CD14-positive monocyte (primary cell): ENCODE results near the gene TGM2. TPM values are rescaled to one million over a fixed set of nuclear protein-coding genes. Genes with fewer than 3 reads are reported as not detected.
A peak's percentile ranks its signal among the peaks of the same experiment; 100 is the strongest.
"Not testable (repeated sequence)": the region's sequence is repeated elsewhere in the genome, so short reads cannot be mapped to it uniquely, and the experiment has no call there.

ENCODE experiments used
- DNase-seq, 3 donors: peaks; one replicate each; pipeline ENCODE4 v3.0.0-alpha.2; 2011 to 2022
- H2AFZ ChIP-seq: 2 replicates; pipeline ENCODE4 v1.6.0; 2012; ENCODE audit warnings: mild to moderate bottlenecking, low read depth, low read length, inconsistent platforms; ENCODE audit not compliant: insufficient read depth, poor library complexity, severe bottlenecking
- H3K27ac ChIP-seq, 2 donors: 1 replicate in 1 of 2; 2 replicates in 1 of 2; pipeline ENCODE4 v1.5.1; 2012 to 2013; ENCODE audit warnings: low read length in 2 of 2, control low read depth in 1 of 2, inconsistent platforms in 1 of 2, low read depth in 1 of 2, mild to moderate bottlenecking in 1 of 2
- H3K27me3 ChIP-seq, 2 donors: one replicate each; pipeline versions ENCODE4 v1.6.0 to v1.6.1; 2011 to 2013; ENCODE audit warnings: low read length in 2 of 2; ENCODE audit not compliant: control insufficient read depth in 2 of 2, insufficient read depth in 2 of 2
- H3K36me3 ChIP-seq, 2 donors: replicated peaks in 1 of 2; 1 replicate in 1 of 2; 2 replicates in 1 of 2; pipeline versions ENCODE4 v1.5.1 to v1.6.1; 2012 to 2013; ENCODE audit warnings: low read length in 2 of 2, control low read depth in 1 of 2, inconsistent platforms in 1 of 2, mild to moderate bottlenecking in 1 of 2; ENCODE audit not compliant: insufficient read depth in 2 of 2, control insufficient read depth in 1 of 2
- H3K4me1 ChIP-seq, 2 donors: 1 replicate in 1 of 2; 2 replicates in 1 of 2; pipeline versions ENCODE4 v1.5.1 to v1.6.1; 2012 to 2013; ENCODE audit warnings: low read length in 2 of 2, control low read depth in 1 of 2, inconsistent platforms in 1 of 2, mild to moderate bottlenecking in 1 of 2, moderate library complexity in 1 of 2; ENCODE audit not compliant: insufficient read depth in 2 of 2, control insufficient read depth in 1 of 2
- H3K4me2 ChIP-seq: replicated peaks from 2 replicates; pipeline ENCODE3; 2012; ENCODE audit warnings: low read length, moderate library complexity, mild to moderate bottlenecking; ENCODE audit not compliant: poor library complexity, severe bottlenecking; ENCODE audit errors: extremely low read depth
- H3K4me3 ChIP-seq, 3 experiments: fragments of 200-600 bp in 1 of 3; sonication (generic) in 1 of 3; replicated peaks in 1 of 3; 1 replicate in 2 of 3; 2 replicates in 1 of 3; pipeline ENCODE4 v1.5.1; 2011 to 2013; ENCODE audit warnings: low read length in 3 of 3, mild to moderate bottlenecking in 3 of 3, control low read depth in 2 of 3, low read depth in 2 of 3, inconsistent platforms in 1 of 3, moderate library complexity in 1 of 3
- H3K79me2 ChIP-seq: 2 replicates; pipeline ENCODE4 v1.6.0; 2012; ENCODE audit warnings: mild to moderate bottlenecking, control low read depth, inconsistent platforms, low read length, moderate library complexity; ENCODE audit not compliant: insufficient read depth
- H3K9ac ChIP-seq: 2 replicates; pipeline ENCODE4 v1.6.0; 2017; ENCODE audit warnings: low read length, mild to moderate bottlenecking; ENCODE audit not compliant: insufficient read depth, poor library complexity, severe bottlenecking
- H3K9me3 ChIP-seq, 2 donors: replicated peaks in 1 of 2; 1 replicate in 1 of 2; 2 replicates in 1 of 2; pipeline versions ENCODE4 v1.5.1 to v1.6.1; 2012 to 2013; ENCODE audit warnings: low read length in 2 of 2, control low read depth in 1 of 2; ENCODE audit not compliant: control insufficient read depth in 1 of 2, insufficient read depth in 1 of 2
- H4K20me1 ChIP-seq: 2 replicates; pipeline ENCODE4 v1.6.0; 2012; ENCODE audit warnings: mild to moderate bottlenecking, low read length, control low read depth, moderate library complexity; ENCODE audit not compliant: insufficient read depth
- H3K27ac Mint-ChIP-seq, 7 donors: one replicate each; pipeline ENCODE4 v1.8.0; 2020; ENCODE audit warnings: mild to moderate bottlenecking in 7 of 7, mixed read lengths in 7 of 7, moderate library complexity in 6 of 7, inconsistent platforms in 2 of 7
- H3K27me3 Mint-ChIP-seq, 3 donors: one replicate each; pipeline ENCODE4 v1.8.0; 2021 to 2022; ENCODE audit warnings: low read depth in 3 of 3, mild to moderate bottlenecking in 3 of 3, mixed read lengths in 3 of 3, moderate library complexity in 3 of 3, inconsistent platforms in 1 of 3
- H3K36me3 Mint-ChIP-seq, 2 donors: one replicate each; pipeline ENCODE4 v1.8.0; 2020; ENCODE audit warnings: mixed read lengths in 2 of 2, inconsistent platforms in 1 of 2, mild to moderate bottlenecking in 1 of 2
- H3K4me1 Mint-ChIP-seq: one replicate; pipeline ENCODE4 v1.8.0; 2020; ENCODE audit warnings: mild to moderate bottlenecking, mixed read lengths
- H3K4me3 Mint-ChIP-seq, 2 donors: one replicate each; pipeline ENCODE4 v1.8.0; 2020; ENCODE audit warnings: mild to moderate bottlenecking in 2 of 2, mixed read lengths in 2 of 2, moderate library complexity in 1 of 2
- H3K9me3 Mint-ChIP-seq, 7 donors: one replicate each; pipeline ENCODE4 v1.8.0; 2020 to 2022; ENCODE audit warnings: mixed read lengths in 7 of 7, mild to moderate bottlenecking in 6 of 7, moderate library complexity in 6 of 7, inconsistent platforms in 2 of 7
- WGBS: methylation state at CpG from one replicate; pipeline ENCODE4 v1.1.5; 2013; ENCODE audit warnings: missing lambda C conversion rate; ENCODE audit not compliant: insufficient coverage; 5-methylcytosine and 5-hydroxymethylcytosine counted together
- intact Hi-C, 2 donors: fragments of 100-400 bp; cut with micrococcal nuclease; formaldehyde crosslinking; loops; one replicate each; pipeline versions ENCODE4 v1.15.0 to v1.15.1; 2023
- polyA plus RNA-seq, 3 donors: library from polyadenylated mRNA; depleted of rRNA in 1 of 3; unstranded in 2 of 3; stranded (reverse) in 1 of 3; fragments of 300-500 nt in 2 of 3; fragments of >200 nt in 1 of 3; fragmentation: Illumina TruSeq in 2 of 3; gene quantifications; 1 replicate in 2 of 3; 2 replicates in 1 of 3; pipeline ENCODE4 v1.2.3, GENCODE V29; 2012 to 2021
- TF ChIP-seq, protein P1 (sequence below): fragments of 200-600 bp; IDR thresholded peaks from one replicate; pipeline ENCODE4 v1.8.0; 2022; ENCODE audit warnings: antibody characterized with exemption, mild to moderate bottlenecking

TGM2 gene
- polyA plus RNA-seq, 3 donors, result 0.47 to 1.7 (median 1.6) TPM

DNA sequence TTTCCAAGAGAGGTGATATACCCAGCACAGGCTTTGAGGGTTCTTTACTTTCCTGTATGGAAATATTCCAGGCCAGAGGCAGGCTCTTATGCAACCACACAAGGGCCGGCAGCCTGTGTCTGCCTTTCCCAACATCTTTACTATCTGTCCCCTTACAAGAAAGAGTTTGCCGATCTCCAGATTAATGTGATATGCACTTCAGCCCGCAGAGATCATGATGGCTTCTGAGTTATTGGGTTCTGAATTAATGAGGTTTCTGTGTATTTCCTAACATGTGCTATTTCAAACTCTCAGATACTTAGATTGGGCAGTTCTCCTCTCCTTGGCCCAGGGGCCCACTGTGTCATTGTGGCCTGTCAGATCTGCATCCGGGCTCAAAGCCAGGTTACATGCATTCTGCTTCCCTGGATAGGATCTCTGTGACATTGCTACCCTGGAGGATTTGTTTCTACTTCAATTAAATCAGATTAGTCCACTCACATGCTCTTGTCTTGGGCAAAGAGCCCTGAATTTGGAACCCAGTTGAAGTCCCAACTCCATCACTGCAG lies 56.6 kb downstream of the TGM2 start:
- Histone ChIP-seq H2AFZ (no peak overlapping the region), H3K27ac (no peak overlapping the region), H3K79me2 (no peaks in the 10 kb centered on the region), H3K4me3 (no peak overlapping the region), H3K9me3 (no peaks in the 10 kb centered on the region), H3K4me2 (no peak overlapping the region), H3K9ac (no peak overlapping the region), H3K4me1 (peaks cover 2 to 8% of the 10 kb centered on the region in 2 donors), H4K20me1 (no peaks in the 10 kb centered on the region), H3K36me3 (no peaks in the 10 kb centered on the region), H3K27me3 (no peaks in the 10 kb centered on the region)
- TF ChIP-seq, protein P1, sequence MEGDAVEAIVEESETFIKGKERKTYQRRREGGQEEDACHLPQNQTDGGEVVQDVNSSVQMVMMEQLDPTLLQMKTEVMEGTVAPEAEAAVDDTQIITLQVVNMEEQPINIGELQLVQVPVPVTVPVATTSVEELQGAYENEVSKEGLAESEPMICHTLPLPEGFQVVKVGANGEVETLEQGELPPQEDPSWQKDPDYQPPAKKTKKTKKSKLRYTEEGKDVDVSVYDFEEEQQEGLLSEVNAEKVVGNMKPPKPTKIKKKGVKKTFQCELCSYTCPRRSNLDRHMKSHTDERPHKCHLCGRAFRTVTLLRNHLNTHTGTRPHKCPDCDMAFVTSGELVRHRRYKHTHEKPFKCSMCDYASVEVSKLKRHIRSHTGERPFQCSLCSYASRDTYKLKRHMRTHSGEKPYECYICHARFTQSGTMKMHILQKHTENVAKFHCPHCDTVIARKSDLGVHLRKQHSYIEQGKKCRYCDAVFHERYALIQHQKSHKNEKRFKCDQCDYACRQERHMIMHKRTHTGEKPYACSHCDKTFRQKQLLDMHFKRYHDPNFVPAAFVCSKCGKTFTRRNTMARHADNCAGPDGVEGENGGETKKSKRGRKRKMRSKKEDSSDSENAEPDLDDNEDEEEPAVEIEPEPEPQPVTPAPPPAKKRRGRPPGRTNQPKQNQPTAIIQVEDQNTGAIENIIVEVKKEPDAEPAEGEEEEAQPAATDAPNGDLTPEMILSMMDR, result no peak
- Mint-ChIP-seq H3K36me3 (peaks cover 0 to 1% of the 10 kb centered on the region in 2 donors), H3K27ac (peak overlapping the region in 2 of 7 donors; percentile 3 to 42), H3K4me3 (no peak overlapping the region), H3K4me1 (peaks cover 27% of the 10 kb centered on the region), H3K27me3 (peaks cover 0 to 4% (median 3%) of the 10 kb centered on the region in 3 donors), H3K9me3 (peaks cover 0 to 1% (median 0%) of the 10 kb centered on the region in 7 donors)
- DNase-seq, result no peak
- 80% methylated on average over 1 of the region's 4 CpGs for WGBS
- intact Hi-C loops, result no loop called here

DNA sequence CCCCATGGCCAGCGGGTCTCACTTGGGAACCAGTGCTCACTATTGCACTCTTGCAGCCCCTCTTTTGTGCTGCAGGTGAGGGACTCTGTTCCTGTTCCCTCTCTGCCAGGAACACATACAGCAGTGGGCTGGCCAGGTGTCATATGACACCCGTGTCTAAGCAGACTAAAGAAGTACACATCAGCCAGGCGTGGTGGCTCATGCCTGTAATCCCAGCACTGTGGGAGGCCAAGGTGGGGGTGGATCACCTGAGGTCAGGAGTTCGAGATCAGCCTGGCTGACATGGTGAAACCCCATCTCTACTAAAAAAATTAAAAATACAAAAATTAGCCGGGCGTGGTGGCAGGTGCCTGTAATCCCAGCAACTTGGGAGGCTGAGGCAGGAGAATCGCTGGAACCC lies 57.2 kb downstream of the TGM2 start:
- H3K9ac ChIP-seq, H2AFZ ChIP-seq, H3K4me3 Mint-ChIP-seq, intact Hi-C loops, H3K4me1 ChIP-seq, H3K27me3 Mint-ChIP-seq, H3K27ac ChIP-seq, H4K20me1 ChIP-seq, H3K9me3 ChIP-seq, H3K27ac Mint-ChIP-seq, H3K36me3 ChIP-seq, H3K79me2 ChIP-seq, H3K4me3 ChIP-seq, H3K36me3 Mint-ChIP-seq, H3K9me3 Mint-ChIP-seq, H3K27me3 ChIP-seq, H3K4me2 ChIP-seq, DNase-seq: not testable (repeated sequence)
- 88% methylated on average over 3 of the region's 7 CpGs for WGBS
- H3K4me1 Mint-ChIP-seq, result peaks cover 23% of the 10 kb centered on the region

DNA sequence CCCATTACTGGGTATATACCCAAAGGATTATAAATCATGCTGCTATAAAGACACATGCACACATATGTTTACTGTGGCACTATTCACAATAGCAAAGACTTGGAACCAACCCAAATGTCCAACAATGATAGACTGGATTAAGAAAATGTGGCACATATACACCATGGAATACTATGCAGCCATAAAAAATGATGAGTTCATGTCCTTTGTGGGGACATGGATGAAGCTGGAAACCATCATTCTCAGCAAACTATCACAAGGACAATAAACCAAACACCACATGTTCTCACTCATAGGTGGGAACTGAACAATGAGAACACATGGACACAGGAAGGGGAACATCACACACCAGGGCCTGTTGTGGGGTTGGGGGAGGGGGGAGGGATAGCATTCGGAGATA lies 57.7 kb downstream of the TGM2 start:
- DNase-seq, H2AFZ ChIP-seq, H3K27me3 Mint-ChIP-seq, H3K4me3 Mint-ChIP-seq, H3K79me2 ChIP-seq, H3K27me3 ChIP-seq, H3K36me3 ChIP-seq, H3K4me2 ChIP-seq, H3K27ac ChIP-seq, intact Hi-C loops, H3K9me3 Mint-ChIP-seq, H3K9me3 ChIP-seq, H3K9ac ChIP-seq, H3K4me3 ChIP-seq, H3K27ac Mint-ChIP-seq, H4K20me1 ChIP-seq, H3K4me1 ChIP-seq, H3K36me3 Mint-ChIP-seq: not testable (repeated sequence)
- no CpG with 5 or more reads among the region's 1 CpG for WGBS
- peaks cover 23% of the 10 kb centered on the region for H3K4me1 Mint-ChIP-seq
